Measurements from ENCODE around the gene ASCC3. TPM values are rescaled to one million over a fixed set of nuclear protein-coding genes. Genes with fewer than 3 reads are reported as not detected.

Gene ASCC3
- total RNA-seq, 1 donor from 2014 or later = 42.0 TPM

DNA sequence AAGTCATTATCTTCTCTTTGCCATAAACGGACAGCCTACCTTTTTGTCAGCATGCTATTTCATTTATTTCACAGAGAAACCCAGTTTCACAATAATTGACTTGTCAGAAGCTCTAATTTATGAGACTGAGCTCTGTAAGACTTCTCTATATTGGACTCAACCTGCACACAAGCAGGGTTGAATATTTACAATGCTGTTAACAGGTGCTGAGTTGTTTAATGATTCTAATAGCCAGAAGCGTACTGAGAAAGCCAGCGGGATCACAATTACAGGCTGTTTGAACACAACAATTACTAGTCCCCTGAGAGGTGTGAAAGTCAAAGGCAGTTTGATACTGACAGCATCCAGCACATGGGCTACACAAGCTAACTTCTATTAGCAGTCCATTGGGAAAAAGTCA is 288.2 kb downstream of the ASCC3 start:
- no peak overlapping the region for H3K4me3 Mint-ChIP-seq (ENCODE audit: unreplicated experiment)
- TF ChIP-seq, protein P1, sequence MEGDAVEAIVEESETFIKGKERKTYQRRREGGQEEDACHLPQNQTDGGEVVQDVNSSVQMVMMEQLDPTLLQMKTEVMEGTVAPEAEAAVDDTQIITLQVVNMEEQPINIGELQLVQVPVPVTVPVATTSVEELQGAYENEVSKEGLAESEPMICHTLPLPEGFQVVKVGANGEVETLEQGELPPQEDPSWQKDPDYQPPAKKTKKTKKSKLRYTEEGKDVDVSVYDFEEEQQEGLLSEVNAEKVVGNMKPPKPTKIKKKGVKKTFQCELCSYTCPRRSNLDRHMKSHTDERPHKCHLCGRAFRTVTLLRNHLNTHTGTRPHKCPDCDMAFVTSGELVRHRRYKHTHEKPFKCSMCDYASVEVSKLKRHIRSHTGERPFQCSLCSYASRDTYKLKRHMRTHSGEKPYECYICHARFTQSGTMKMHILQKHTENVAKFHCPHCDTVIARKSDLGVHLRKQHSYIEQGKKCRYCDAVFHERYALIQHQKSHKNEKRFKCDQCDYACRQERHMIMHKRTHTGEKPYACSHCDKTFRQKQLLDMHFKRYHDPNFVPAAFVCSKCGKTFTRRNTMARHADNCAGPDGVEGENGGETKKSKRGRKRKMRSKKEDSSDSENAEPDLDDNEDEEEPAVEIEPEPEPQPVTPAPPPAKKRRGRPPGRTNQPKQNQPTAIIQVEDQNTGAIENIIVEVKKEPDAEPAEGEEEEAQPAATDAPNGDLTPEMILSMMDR (IDR thresholded peaks at IDR 0.05) = no peak
- peaks cover 3% of the 10 kb centered on the region for H3K4me1 Mint-ChIP-seq (ENCODE audit: unreplicated experiment)
- DNase-seq (ENCODE audit: extremely low spot score, unreplicated experiment) = no peak
- peaks cover 16% of the 10 kb centered on the region for H3K36me3 Mint-ChIP-seq (ENCODE audit: unreplicated experiment)
- H3K27me3 Mint-ChIP-seq (ENCODE audit: unreplicated experiment) = no peaks in the 10 kb centered on the region
- no peaks in the 10 kb centered on the region for H3K9me3 Mint-ChIP-seq (ENCODE audit: unreplicated experiment)
- H3K27ac Mint-ChIP-seq (ENCODE audit: unreplicated experiment) = peak overlapping the region; percentile 0

DNA sequence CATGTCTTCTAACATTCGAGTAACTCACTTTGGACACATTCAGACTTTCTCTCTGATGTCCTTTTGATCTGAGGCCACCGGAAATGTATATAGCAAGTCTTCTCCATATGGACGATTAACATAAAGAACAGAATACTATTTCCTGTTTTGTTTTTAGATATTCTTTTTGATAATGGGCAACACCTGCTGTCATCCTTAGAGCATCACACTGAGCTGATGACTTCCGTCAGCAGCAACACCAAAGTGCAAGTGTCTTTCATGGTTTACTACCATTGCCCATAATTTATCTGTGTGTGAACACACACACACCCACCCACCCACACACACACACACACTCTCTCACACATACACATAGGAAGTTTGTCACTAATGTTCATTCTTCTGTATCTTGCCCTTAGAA is 303.7 kb downstream of the ASCC3 start:
- H3K4me3 Mint-ChIP-seq (ENCODE audit: unreplicated experiment) = no peak overlapping the region
- peaks cover 8% of the 10 kb centered on the region for H3K9me3 Mint-ChIP-seq (ENCODE audit: unreplicated experiment)
- H3K27ac Mint-ChIP-seq (ENCODE audit: unreplicated experiment) = no peak overlapping the region
- TF ChIP-seq, protein P1 (IDR thresholded peaks at IDR 0.05) = no peak
- peaks cover 13% of the 10 kb centered on the region for H3K36me3 Mint-ChIP-seq (ENCODE audit: unreplicated experiment)
- no peak for DNase-seq (ENCODE audit: extremely low spot score, unreplicated experiment)
- no peaks in the 10 kb centered on the region for H3K27me3 Mint-ChIP-seq (ENCODE audit: unreplicated experiment)
- peaks cover 3% of the 10 kb centered on the region for H3K4me1 Mint-ChIP-seq (ENCODE audit: unreplicated experiment)

DNA sequence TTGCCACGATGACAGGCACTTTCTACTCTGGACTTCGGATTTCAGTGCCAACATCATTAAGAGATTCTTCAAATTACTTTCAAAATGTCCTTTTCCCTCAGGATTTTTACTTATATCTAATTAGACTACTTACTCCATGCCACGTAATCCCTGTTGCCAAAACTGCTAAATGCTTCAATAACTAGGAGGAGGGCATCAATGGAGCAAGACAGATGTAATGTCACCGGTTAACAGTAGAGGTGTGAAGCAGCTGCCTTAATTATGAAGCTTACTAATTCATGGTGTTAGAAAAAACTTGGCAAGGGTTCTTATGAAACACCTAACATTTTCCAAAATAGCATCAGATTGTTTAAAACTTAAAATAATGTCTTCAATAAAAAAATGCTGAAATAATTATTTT is 305.2 kb downstream of the ASCC3 start:
- DNase-seq (ENCODE audit: extremely low spot score, unreplicated experiment) = no peak
- no peak overlapping the region for H3K27ac Mint-ChIP-seq (ENCODE audit: unreplicated experiment)
- H3K36me3 Mint-ChIP-seq (ENCODE audit: unreplicated experiment) = peaks cover 16% of the 10 kb centered on the region
- H3K27me3 Mint-ChIP-seq (ENCODE audit: unreplicated experiment) = no peaks in the 10 kb centered on the region
- H3K9me3 Mint-ChIP-seq (ENCODE audit: unreplicated experiment) = peaks cover 8% of the 10 kb centered on the region
- H3K4me3 Mint-ChIP-seq (ENCODE audit: unreplicated experiment) = no peak overlapping the region
- TF ChIP-seq, protein P1 (IDR thresholded peaks at IDR 0.05) = no peak
- H3K4me1 Mint-ChIP-seq (ENCODE audit: unreplicated experiment) = peaks cover 3% of the 10 kb centered on the region

DNA sequence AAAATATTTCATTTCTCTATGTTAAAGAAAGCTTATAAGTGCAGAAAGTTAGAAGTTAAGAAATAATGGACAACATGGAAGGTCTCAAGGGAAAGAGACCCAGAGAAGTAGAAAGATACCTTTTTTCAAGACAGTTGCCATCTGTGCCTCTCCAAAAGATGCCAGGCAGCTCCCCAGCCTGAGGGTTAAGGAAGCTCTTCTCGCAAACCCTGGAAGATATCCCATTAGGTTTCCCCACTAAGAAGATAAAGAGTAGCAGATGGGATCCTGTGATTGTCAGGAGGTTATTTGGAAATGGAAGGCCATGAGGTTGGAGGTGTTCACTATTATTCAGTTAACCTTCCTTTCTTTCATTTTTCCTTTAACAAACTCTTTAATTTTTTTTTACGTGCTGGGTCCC is 306.3 kb downstream of the ASCC3 start:
- DNase-seq (ENCODE audit: extremely low spot score, unreplicated experiment) = no peak
- Mint-ChIP-seq H3K4me3 (ENCODE audit: unreplicated experiment) (no peak overlapping the region), H3K9me3 (ENCODE audit: unreplicated experiment) (peaks cover 8% of the 10 kb centered on the region), H3K27me3 (ENCODE audit: unreplicated experiment) (no peaks in the 10 kb centered on the region), H3K36me3 (ENCODE audit: unreplicated experiment) (peaks cover 26% of the 10 kb centered on the region), H3K27ac (ENCODE audit: unreplicated experiment) (no peak overlapping the region), H3K4me1 (ENCODE audit: unreplicated experiment) (peaks cover 3% of the 10 kb centered on the region)
- TF ChIP-seq, protein P1 (IDR thresholded peaks at IDR 0.05) = no peak

DNA sequence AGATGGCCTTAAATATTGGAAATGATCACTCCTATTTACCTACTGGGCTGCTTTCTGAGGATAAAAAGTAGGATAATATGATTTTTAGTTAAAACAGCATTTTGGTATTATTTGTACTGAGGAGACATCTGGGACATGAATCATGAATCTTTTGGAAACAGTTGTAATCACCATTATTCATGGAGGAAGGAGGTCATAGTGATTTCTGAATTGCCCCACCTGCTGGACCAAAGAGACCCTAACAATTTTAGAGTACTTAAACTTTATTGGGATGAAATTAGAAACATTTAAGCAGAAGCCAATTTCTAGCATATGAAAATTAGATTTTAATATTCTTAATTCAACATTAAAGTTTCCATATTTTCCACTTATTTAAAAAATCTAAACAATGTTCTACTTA is 308.0 kb downstream of the ASCC3 start:
- TF ChIP-seq, protein P1 (IDR thresholded peaks at IDR 0.05) = peak; percentile 53
- H3K36me3 Mint-ChIP-seq (ENCODE audit: unreplicated experiment) = peaks cover 25% of the 10 kb centered on the region
- peaks cover 3% of the 10 kb centered on the region for H3K4me1 Mint-ChIP-seq (ENCODE audit: unreplicated experiment)
- DNase-seq (ENCODE audit: extremely low spot score, unreplicated experiment) = no peak
- peak overlapping the region; percentile 16 for H3K27ac Mint-ChIP-seq (ENCODE audit: unreplicated experiment)
- H3K9me3 Mint-ChIP-seq (ENCODE audit: unreplicated experiment) = no peaks in the 10 kb centered on the region
- H3K4me3 Mint-ChIP-seq (ENCODE audit: unreplicated experiment) = no peak overlapping the region
- H3K27me3 Mint-ChIP-seq (ENCODE audit: unreplicated experiment) = no peaks in the 10 kb centered on the region
